Hematopoietic multipotent progenitor cell treated with erythropoietin and hydrocortisone succinate and interleukin-3 and kit ligand, for 4 days (in vitro differentiated cells): ENCODE measurements around the gene OR2J3.
"Not testable (repeated sequence)": the region's sequence is repeated elsewhere in the genome, so short reads cannot be mapped to it uniquely, and the experiment has no call there.

Experiments
- DNase-seq: peaks from one replicate; pipeline ENCODE4 v3.0.0-alpha.2; 2015

Gene OR2J3

DNA sequence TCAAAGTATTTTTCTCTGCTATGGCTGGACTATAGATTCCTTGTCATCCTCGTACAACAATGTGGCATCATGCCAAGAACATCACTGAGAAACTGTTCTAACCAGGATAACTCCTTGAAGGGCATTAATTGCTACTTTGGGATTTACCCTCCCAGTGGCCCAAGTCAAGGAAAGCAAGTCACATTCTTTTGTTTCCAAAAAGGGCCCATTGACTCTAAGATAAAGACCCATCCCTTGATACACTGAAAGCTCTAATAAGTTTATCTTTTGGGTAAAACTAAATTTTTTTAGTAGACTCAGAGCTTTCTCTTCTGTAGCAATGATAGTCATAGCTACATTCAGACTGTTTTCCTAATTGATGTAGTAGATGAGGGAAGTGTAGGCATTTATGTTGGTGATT, at the start of gene OR2J3:
TSS of gene OR2J3 (plus strand) at position 301 of the 400 bp plus-strand sequence. CDS start 3,833 bp downstream, outside the sequence.
- DNase-seq, result peak; percentile 1

DNA sequence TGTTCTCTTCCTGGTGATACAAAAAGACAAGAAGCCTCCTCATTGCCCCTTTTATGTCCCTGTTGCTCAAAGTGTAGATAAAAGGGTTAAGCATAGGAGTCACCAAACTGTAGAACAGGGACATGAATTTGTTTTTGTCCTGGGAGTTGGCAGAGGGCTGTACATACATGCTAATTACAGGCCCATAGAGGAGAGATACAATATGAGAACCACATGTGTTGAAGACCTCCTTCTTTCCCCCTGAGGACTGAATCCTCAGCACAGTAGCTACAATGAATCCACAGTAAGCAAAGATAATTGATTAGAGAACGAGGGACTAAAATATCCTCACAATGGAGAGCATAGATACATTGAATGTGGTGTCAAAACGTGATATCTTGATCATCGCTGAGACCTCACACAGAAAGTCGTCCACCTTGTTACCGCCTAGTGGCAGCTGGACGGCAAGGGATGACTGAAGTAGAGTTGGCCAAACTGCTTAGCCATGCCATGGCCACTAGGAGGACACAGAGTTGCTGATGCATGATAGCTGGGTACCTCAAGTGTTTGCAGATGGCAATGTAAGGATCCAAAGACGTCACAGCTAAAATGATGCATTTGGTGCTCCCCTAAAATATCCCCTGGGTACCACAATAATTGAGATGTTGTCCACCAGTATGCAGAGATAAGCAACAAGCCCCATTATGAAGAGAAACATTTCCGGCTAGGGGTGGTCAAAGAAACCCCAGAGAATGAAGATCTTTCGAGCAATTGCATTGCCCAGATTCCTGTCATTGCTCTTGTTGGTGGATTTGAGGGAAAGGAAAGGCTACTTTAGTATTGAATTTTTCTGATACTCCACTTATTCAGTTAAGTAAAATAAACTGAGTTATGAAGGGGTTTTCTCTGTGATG, 35.8 kb upstream of the OR2J3 start:
- DNase-seq, result peak; percentile 69

DNA sequence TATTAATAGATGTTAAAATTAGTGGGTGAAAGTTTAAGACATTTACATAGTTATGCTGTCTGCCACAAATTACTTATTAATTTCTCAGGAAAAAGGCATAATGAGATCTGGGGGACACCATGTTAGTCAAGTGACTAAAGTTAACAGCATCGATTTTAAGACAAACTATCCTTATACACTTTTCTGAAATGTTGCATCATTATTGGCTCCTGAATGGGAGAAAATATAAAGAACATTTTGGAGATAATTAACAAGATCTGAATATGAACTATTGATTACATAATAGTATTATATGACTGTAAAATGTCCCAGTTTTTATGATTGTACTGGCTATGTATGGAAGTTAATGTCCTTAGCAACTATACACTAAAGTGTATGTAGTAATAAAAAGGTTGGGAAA, 28.7 kb upstream of the OR2J3 start:
- no peak for DNase-seq

DNA sequence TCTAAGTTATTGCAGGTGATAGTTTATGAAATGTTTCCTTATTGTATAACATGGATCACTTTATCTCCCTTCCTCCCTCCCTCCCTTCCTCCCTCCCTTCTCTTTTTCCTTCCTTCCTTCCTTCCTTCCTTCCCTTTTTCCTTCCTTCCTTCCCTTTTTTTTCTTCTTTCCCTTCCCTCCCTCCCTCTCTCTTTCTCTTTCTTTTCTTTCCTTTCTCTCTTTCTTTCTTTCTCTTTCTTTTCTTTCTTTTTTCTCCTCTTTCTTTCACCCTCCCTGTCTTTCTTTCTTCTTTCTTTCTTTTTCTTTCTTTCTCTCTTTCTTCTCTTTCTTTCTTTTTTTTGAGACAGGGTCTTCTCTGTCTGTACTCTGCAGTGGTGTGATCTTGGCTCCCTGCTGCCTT, 26.5 kb upstream of the OR2J3 start:
- DNase-seq, result no peak

DNA sequence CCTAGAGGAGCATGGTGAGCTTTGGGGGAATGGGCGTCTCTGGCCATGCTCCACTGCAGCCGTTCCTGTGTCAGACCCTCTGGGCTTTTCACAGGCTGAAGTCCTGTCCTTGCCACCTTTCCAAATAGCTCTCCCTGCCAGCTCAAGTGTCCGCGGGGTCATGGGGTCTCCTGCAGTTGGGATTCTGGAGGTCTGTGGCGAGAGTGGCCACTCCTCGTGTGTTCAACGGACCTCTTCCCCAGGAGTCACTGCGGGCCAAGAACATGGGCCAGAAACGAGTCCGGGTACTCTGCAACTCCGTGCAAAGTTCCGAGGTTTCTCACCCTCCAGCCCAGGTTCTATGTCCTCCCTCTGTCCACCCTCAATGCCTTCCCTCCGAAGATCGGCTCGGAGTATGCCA, 25.4 kb upstream of the OR2J3 start:
- no peak for DNase-seq

DNA sequence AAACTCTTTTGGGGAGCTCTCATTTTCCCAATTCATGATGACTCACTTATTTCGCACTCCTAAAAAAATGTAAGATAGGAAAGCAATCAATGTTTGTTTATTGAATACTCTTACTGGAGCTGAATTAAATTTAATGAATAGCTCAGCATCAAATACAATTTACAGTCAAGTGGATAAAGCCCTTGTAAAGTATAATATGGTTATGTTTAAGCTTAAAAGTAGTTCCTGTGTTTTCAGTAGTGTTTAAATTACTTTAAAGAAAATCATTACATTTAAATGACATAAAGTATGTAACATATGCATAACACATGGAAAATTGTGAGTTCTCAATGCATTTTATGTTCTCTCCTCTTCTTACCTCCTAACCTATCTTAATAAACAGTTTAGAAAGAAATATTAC, 20.6 kb upstream of the OR2J3 start, which contains the start of gene OR2B3:
TSS of gene OR2B3 (minus strand) at position 101 of the 400 bp plus-strand sequence. CDS start at position 36, 65 bp downstream.
- DNase-seq, result no peak

DNA sequence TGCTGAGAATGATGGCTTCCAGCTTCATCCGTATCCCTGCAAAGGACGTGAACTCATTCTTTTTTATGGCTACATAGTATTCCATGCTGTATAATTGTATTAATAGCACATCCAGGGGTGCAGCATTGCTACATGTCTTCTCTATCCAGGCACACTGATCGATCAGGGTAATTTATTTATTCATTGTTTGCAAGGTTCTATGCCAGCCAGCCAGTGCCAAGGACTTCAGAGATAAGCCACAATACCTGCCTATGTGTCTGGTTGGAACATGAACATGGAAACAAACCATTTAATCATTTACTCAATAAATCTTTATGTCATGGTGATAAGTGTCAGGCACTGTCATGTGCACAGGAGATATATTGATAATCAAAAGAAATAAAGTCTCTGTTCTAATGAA, 14.9 kb upstream of the OR2J3 start:
- DNase-seq, result no peak

DNA sequence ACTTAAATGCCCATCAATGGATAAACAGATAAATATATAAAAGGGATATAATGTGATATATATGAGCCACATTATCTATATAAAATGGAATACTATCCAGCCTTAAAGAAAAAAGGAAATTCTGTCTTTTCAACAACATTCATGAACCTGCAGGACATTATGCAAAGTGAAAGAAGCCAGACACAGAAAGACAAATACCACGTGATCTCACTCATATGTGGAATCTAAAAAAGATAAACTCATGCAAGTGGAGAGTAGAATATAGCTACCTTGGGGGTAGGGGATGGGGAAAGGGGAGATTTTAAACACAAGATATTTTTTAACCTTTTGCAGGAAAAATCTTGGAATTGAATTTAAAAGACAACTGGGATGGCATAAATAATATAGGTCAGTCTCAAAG, 10.1 kb upstream of the OR2J3 start:
- no peak for DNase-seq

DNA sequence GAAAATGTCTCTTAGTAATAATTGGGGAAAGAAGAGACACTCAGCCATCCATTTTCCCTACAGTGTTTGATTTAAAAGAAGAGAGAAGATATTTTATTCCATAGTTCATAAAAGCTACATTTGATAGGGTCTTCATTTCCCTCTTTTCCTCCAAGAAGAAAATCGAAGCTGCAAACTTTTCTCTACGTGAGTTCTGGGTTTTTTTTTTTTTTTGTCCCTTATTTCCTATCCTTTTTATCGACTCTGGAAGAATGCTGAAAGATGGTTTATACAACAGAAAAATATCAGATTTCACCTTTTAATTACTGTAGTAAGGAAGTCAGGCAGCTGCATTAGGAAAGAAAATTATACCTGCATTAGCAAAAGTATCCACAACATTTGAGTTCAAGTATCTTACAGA, 8.7 kb upstream of the OR2J3 start, which contains the start of gene OR2J1:
TSS of gene OR2J1 (plus strand) at position 301 of the 400 bp plus-strand sequence. CDS start 1,453 bp downstream, outside the sequence.
- no peak for DNase-seq

DNA sequence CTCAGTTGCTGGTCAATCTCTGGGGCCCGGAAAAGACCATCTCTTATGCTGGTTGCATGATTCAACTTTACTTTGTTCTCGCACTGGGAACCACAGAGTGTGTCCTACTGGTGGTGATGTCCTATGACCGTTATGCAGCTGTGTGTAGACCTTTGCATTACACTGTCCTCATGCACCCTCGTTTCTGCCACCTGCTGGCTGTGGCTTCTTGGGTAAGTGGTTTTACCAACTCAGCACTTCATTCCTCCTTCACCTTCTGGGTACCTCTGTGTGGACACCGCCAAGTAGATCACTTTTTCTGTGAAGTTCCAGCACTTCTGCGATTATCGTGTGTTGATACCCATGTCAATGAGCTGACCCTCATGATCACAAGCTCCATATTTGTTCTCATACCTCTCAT, 4.3 kb downstream of the OR2J3 start:
- DNase-seq, result peak; percentile 3

DNA sequence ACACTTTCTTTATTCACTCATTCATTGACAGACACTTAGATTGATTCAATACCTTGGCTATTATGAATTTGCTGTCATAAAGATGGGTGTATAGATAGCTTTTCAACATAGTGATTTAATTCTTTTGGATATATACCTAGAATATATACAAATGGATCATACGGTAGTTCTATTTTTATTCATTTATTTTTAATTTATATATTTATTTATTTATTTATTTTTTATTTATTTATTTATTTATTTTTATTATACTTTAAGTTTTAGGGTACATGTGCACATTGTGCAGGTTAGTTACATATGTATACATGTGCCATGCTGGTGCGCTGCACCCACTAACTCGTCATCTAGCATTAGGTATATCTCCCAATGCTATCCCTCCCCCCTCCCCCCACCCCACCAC, 7.1 kb downstream of the OR2J3 start:
- not testable (repeated sequence) for DNase-seq

DNA sequence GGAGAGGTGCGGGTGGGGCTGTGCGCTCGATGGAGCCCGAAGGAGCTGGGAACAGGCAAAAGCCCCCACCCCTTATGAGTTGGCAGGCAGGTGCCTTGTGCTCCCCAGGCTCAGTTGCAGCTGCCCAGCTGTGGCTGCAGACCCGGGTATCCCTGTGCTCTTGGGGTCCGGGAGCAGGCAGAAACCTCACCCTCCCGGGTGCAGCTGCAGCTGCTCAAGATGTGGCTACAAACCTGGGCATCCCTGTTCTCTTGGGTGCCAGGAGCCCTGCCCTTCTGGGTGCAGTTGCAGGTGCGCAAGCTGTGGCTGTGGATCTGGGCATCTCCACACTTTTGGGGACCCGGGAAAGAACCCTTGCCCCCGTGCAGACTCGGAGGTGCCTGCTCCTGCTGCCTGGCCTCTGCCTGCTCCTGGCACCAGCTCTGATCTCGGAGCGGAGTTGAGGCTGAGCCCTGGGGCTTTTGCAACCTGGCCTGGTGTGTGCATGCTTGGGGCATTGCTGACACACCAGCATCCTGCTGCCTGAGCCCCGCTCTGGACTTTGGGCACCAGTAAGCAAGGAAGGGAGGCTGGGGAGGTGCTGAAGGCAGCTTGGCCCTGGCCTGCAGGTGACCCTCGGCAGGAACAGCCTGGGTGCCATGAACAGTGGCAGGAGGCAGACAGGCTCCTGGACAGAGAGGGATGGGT, 21.6 kb downstream of the OR2J3 start:
- DNase-seq, result no peak

DNA sequence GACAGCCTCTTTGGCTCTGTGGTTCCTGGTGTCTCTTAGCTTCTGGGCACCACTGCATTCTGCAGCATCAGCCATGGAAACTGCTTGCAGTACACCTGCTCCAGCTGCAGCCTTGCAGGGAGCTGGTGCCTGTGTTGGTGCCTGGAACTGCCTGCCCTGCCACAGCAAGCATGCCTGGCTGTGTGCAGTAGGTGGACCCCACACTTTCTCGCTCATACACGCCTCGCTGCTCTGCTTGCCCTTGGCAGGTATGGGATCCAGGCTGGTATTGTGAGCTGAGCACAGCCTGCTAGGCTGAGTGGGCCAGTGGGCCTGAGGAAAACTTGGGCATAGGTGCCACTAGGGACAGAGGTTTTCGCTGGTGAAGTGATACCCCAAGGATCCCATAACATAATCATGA, 22.8 kb downstream of the OR2J3 start:
- no peak for DNase-seq

DNA sequence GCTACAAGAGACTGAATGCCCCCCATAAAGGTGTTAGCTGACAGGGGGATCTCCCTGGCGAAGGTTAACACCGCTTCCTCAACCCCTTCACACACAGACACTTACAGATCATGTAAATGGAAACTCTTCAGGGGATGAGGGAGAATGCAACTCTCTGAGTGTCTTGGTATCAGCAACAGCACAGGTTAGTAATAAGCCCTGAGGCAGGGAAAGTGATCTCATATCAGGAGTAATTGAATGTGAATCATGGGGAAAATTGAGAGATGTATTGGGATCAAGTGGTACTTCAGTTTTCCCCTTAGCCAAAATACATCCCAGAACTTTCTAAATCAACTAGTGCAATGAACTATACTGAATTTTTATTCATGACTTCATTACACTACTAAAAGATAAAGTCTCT, 23.8 kb downstream of the OR2J3 start:
- DNase-seq, result no peak

DNA sequence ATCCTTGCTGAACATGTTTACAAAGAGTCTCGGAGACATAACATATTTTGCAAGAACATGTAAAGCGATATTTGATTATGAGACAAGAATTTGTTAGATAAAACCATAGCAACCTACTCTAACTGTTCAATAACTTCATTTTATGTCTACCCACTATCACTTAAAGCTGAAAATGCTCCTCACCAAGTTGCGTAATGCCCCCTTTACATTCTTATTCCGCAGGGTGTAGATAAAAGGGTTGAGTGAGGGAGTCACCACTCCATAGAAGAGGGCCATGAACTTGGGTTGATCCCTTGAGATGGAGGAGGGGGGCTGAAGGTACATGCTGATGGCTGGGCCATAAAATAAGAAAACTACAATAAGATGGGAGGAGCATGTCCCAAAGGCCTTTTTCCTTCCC, 29.9 kb downstream of the OR2J3 start:
- no peak for DNase-seq

DNA sequence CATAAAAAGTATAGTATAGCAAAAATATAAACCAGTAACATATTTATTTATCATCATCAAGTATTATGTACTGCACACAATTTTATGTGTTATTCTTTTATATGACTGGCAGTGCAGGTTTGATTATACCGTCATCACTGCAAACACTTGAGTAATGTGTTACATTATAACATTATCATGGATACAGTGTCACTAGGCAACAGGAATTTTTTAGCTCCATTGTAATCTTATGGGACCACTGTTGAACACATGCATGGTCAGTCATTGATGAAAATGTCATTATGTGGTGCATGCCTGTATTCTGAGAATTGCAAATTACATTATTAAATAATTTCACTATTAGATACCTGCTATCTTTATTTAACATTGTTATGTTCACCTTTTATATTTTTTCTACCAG, 33.7 kb downstream of the OR2J3 start:
- DNase-seq, result no peak

DNA sequence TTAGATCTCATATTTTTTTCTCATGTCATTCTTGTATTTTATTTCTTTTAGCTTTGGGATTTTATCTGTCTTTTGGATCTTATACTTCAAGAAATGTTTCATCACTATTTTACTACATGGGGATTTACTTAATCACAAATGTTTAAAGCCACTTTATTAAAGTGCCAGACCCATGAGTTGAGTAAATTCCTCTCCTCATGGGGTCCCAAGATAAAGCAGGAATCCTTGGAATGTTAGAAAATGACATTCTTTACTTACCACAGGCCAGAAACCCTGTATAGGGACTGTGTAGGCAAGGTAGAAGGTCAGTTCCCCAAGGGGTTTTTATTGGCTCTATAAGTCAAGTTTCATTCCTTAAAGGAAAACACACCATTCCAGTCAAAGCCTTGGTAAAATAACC, 34.5 kb downstream of the OR2J3 start:
- DNase-seq, result no peak

DNA sequence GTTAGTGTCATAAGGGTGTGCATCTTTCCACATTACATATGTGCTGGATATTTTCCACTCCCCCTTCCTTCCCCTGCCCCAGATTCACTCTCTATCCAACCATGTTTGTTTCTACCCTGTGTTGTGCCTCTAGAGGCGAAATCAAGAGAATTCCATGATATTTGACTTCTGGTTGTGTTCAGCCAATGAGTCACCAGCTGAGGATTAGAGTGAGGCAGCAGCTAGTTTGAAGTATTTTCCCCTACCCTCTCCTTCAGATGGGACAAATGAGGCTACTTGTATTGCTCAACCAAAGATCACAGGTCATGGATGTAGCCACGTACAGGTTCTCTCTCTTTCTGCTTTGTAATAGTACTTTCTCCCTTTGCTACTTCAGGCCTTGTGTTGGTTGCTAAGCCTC, 38.3 kb downstream of the OR2J3 start:
- DNase-seq, result no peak

DNA sequence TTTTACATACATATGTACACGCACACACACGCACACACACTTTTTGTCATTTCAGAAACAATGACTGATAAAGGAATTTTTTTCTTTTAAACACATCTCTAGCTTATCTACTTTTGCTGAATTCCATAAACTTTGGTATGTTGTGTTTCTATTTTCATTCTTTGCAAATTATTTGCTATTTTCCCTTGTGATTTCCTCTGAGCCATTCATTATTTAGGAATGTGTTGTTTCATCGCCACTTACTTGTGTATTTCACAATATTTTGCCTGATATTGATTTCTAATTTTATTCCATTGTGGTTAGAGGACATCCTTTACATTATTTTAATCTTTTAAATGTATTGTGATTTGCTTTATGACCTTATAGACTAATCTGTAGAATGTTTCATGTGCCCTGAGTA, 39.2 kb downstream of the OR2J3 start:
- DNase-seq, result no peak

DNA sequence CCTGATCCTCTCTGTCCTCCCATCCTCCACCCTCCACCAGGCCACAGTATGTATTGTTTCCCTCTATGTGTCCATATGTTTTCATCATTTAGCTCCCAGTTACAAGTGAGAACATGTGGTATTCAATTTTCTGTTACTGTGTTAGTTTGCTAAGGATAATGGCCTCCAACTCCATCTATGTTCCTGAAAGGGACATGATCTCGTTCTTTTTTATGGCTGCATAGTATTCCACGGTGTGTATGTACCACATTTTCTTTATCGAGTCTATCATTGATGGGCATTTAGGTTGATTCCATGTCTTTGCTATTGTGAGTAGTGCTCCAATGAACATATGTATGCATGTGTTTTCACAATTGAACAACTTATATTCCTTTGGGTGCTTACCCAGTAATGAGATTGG, 41.6 kb downstream of the OR2J3 start:
- DNase-seq, result not testable (repeated sequence)

DNA sequence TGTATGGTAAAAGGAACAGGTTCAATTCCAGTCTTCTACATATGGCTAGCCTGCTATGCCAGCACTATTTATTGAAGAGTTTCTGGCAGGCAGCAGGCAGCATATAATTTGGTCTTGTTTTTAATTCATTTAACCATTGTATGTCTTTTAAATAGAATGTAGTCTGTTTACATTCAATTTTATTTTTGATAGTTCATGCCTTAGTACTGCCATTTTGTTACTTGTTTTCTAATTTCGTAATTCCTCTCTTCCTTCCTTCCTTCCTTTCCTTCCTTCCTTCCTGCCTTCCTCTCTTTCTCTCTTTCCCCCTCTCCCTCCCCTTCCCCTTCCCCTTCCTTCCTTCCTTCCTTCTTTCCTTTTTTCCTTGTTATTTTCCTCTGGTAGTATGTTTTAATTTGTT, 45.2 kb downstream of the OR2J3 start:
- DNase-seq, result no peak

DNA sequence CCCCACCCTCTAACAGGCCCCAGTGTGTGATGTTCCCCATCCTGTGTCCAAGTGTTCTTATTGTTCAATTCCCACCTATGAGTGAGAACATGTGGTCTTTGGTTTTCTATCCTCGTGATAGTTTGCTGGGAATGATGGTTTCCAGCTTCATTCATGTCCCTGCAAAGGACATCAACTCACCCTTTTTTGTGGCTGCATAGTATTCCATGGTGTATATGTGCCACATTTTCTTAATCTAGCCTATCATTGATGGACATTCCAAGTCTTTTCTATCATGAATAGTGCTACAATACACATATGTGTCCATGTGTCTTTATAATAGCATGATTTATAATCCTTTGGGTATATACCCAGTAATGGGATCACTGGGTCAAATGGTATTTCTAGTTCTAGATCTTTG, 47.3 kb downstream of the OR2J3 start:
- not testable (repeated sequence) for DNase-seq

DNA sequence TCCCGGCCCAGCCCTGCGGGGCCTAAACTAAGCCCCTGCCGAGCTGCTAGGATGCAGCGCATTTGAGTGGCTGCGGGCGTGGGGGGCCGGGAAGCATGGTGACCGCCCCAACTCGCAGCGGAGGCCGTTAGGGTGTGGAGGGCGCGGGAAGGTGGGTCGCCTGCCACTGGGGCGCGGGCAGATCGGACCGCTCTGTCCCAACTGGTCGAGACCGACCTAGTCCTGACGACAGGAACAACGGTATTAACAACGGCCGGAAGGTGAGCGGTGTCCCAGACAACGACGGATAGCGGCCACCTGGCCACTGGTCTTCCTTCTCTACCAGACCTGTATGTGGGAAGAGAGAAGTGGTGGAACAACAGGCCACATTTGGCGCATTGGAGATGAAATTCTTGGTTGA, 52.1 kb downstream of the OR2J3 start:
- DNase-seq, result not testable (repeated sequence)
